ENCODE results near the gene RNASE13.

Gene RNASE13

DNA sequence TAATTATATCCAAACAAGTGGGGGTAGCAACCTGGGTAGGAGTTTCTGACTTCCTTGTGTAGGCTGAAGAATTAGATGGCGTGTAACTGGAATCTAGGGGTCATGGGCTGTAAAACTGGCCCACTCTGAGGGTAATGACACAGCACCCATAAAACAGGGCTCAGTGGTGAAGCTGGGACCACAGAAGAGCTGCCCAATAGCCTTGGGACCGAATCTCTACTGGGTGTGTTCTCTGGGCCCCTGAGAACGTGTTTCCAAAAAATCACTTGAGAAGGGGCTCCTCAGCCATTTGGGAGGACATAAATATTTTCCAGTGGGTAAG is 26.7 kb upstream of the RNASE13 start:
- Histone ChIP-seq H3K9ac (ENCODE audit: low read depth, low read length) (no peak overlapping the region), H3K36me3 (ENCODE audit: control insufficient read depth, insufficient read depth, low read length) (no peaks in the 10 kb centered on the region), H3K27ac (ENCODE audit: low read depth, low read length) (no peak overlapping the region), H3K27me3 (ENCODE audit: control insufficient read depth, insufficient read depth, low read length) (no peaks in the 10 kb centered on the region; the same call in 1 of the 2 replicates), H3K9me3 (ENCODE audit: control insufficient read depth, insufficient read depth, low read length) (no peaks in the 10 kb centered on the region), H3K4me1 (ENCODE audit: control insufficient read depth, insufficient read depth, low read length) (peaks cover 9% of the 10 kb centered on the region), H3K4me3 (ENCODE audit: low read depth, low read length) (no peak overlapping the region)

DNA sequence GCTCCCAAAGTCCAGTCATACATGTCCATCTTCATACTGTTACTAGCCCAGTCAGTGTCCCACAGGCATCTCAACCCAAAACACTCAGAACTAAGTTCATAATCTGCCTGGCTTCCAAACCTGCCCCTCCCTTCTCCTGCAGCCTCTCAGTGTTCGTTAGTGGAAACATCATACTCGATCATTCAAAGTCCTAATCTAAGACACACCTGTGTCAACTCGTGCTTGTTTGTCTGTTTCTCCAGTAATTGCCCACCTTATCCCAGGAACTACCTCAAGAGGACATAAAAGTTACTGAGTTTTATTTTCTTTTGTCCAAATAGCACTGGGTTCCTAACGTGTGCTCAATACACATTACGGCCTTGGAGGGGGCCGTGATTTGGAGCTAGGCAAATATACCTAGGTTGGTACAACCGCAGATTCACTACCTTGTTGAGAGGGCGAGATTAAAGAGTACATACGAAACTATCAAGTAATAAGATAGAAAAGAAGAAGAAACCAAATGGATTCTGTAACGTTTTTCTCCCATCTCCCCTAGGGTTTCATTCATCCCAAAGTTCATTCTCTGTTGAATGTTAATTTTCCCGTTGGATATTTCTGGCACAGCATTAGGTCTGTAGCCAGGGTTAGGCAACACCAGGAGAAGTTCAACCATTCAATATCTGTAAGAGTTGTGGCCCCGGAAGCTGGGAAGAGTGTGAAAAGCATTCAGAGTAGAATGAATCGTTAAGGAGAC is 26.2 kb upstream of the RNASE13 start:
- H3K4me3 ChIP-seq (ENCODE audit: low read depth, low read length), result no peak overlapping the region
- peaks cover 12% of the 10 kb centered on the region for H3K4me1 ChIP-seq (ENCODE audit: control insufficient read depth, insufficient read depth, low read length)
- no peaks in the 10 kb centered on the region for H3K36me3 ChIP-seq (ENCODE audit: control insufficient read depth, insufficient read depth, low read length)

DNA sequence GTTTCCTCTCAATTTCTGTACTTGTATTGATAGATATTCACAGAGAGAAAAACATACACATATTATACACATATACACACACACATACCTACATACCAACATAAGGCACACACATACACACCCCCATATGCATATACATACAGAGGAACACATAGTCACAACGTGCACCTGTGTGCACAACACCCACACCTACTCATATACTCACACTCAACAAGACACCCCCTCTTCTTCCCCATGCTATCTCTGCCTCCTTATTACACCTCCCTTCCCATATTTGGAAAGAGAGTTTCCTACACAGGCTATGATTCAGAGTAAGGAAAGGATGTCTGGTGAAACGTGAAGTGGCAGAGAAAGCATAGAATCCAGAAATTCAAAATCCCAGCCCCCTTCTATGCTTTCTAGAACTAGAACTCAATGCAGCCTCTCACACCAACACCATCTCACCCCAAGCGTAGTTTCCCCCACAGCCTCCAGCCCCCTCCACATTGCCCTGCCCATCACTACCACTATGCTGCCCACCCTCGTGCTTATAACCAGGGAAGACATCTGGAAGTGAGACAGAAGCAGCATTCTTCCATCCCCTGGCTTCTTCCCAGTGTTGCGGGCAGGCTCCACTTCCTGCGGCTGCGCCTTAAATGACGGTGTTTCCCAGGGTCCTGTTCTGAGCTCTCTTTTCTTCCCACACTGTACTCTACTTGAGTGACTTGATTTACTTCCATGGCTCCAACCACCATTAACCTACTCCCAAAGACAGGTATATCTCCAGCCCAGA is 25.4 kb upstream of the RNASE13 start:
- Histone ChIP-seq H3K9ac (ENCODE audit: low read depth, low read length) (no peak overlapping the region), H3K4me1 (ENCODE audit: control insufficient read depth, insufficient read depth, low read length) (peaks cover 18% of the 10 kb centered on the region)

More for the DNA sequence above, 26.2 kb upstream of the RNASE13 start:
- H3K27me3 ChIP-seq (ENCODE audit: control insufficient read depth, insufficient read depth, low read length), result no peaks in the 10 kb centered on the region; the same call in 1 of the 2 replicates
- no peak overlapping the region for H3K9ac ChIP-seq (ENCODE audit: low read depth, low read length)
- H3K27ac ChIP-seq (ENCODE audit: low read depth, low read length), result no peak overlapping the region
- no peaks in the 10 kb centered on the region for H3K9me3 ChIP-seq (ENCODE audit: control insufficient read depth, insufficient read depth, low read length)

DNA sequence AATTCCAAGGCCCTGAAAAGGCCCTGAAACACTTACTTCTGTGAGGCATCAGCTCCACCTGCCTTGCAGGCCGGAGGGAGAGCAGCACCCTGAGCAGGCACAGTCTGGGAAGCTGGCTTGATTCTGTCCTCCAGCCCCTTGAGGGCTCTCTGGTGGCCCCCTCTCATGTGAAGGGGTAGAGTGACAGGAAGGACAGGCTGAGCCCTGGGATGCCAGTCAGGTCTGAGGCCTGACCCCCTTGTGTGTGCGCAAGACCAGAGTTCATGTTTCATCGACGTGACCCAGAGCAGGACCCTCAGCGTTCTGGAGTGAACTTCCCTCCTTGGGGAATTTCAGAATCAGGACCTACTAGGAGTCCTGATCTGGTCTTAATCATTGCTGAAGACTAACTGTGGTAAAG is 24.3 kb upstream of the RNASE13 start:
- no peak overlapping the region for H3K27ac ChIP-seq (ENCODE audit: low read depth, low read length)
- peaks cover 17% of the 10 kb centered on the region for H3K4me1 ChIP-seq (ENCODE audit: control insufficient read depth, insufficient read depth, low read length)
- no peak overlapping the region for H3K9ac ChIP-seq (ENCODE audit: low read depth, low read length)

More for the DNA sequence above, 25.4 kb upstream of the RNASE13 start:
- Histone ChIP-seq H3K4me3 (ENCODE audit: low read depth, low read length) (no peak overlapping the region), H3K27ac (ENCODE audit: low read depth, low read length) (no peak overlapping the region), H3K36me3 (ENCODE audit: control insufficient read depth, insufficient read depth, low read length) (no peaks in the 10 kb centered on the region), H3K27me3 (ENCODE audit: control insufficient read depth, insufficient read depth, low read length) (no peaks in the 10 kb centered on the region; the same call in 1 of the 2 replicates), H3K9me3 (ENCODE audit: control insufficient read depth, insufficient read depth, low read length) (no peaks in the 10 kb centered on the region)

DNA sequence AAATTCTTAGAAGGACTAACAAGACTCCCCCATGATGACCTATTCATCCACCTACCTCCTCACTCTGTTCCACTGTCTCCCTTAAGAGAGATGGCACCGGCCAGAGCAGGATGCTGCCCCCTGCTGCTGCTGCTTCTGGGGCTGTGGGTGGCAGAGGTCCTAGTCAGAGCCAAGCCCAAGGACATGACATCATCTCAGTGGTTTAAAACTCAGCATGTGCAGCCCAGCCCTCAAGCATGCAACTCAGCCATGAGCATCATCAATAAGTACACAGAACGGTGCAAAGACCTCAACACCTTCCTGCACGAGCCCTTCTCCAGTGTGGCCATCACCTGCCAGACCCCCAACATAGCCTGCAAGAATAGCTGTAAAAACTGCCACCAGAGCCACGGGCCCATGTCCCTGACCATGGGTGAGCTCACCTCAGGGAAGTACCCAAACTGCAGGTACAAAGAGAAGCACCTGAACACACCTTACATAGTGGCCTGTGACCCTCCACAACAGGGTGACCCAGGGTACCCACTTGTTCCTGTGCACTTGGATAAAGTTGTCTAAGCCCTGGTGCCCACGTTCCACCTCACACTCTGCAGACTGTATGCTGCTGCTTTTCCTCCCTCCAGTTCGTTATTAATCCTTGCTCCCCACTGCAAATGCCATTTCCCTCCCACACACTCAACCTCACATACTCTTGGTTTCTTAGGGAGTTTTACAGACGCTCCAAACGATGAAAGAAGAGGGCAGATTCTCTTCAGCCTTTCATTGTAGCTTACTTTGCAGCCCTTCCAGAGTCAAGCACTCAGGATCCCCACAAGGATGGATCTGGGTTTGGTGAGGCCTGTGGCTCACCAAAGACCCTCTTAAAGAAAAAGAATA is 23.4 kb upstream of the RNASE13 start, which contains the start of gene RNASE8:
RNASE8 (plus strand) TSS at position 20 of the 873 bp plus-strand sequence; CDS start at position 91, 71 bp downstream.
- Histone ChIP-seq H3K9me3 (ENCODE audit: control insufficient read depth, insufficient read depth, low read length) (no peaks in the 10 kb centered on the region), H3K27ac (ENCODE audit: low read depth, low read length) (no peak within 1 kb of the TSS), H3K4me3 (ENCODE audit: low read depth, low read length) (no peak within 1 kb of the TSS), H3K9ac (ENCODE audit: low read depth, low read length) (no peak within 1 kb of the TSS), H3K27me3 (ENCODE audit: control insufficient read depth, insufficient read depth, low read length) (no peaks in the 10 kb centered on the region; the same call in 1 of the 2 replicates), H3K36me3 (ENCODE audit: control insufficient read depth, insufficient read depth, low read length) (no peaks in the 10 kb centered on the region), H3K4me1 (ENCODE audit: control insufficient read depth, insufficient read depth, low read length) (peaks cover 9% of the 10 kb centered on the region)

More for the DNA sequence above, 24.3 kb upstream of the RNASE13 start:
- Histone ChIP-seq H3K36me3 (ENCODE audit: control insufficient read depth, insufficient read depth, low read length) (no peaks in the 10 kb centered on the region), H3K9me3 (ENCODE audit: control insufficient read depth, insufficient read depth, low read length) (no peaks in the 10 kb centered on the region), H3K27me3 (ENCODE audit: control insufficient read depth, insufficient read depth, low read length) (no peaks in the 10 kb centered on the region; the same call in 1 of the 2 replicates), H3K4me3 (ENCODE audit: low read depth, low read length) (no peak overlapping the region)

DNA sequence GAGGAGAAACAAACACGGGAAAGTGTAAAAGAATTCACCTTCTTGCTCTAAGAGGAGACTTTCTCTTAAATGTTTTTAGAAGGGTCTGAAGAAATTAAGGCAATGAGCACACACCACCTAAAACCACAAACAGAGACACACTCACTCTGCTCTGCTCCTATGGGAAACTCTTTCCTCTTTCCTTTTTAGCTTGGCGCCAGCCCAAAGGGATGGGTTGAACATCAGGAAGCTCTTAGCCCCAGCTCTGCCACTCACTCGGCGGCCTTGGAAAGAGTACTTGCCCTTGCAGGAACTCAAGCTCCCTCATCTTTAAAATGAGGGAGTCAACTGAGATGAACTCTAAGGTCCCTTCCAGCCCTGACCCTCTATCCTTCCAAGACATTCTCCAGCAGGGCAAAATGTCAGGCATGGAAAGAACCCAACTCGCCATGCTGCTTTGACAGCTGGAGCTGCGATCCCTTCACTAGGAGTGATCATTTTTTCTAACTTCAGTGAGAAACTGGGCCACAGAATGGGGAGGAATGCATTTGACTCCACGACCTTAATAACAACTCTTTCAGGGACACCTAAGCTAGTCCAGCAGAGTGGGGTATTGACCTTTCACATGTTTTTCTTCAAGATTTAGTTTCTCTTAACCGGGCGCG is 22.0 kb upstream of the RNASE13 start:
- peaks cover 9% of the 10 kb centered on the region for H3K4me1 ChIP-seq (ENCODE audit: control insufficient read depth, insufficient read depth, low read length)
- no peak overlapping the region for H3K27ac ChIP-seq (ENCODE audit: low read depth, low read length)
- no peak overlapping the region for H3K9ac ChIP-seq (ENCODE audit: low read depth, low read length)
- no peaks in the 10 kb centered on the region for H3K36me3 ChIP-seq (ENCODE audit: control insufficient read depth, insufficient read depth, low read length)
- H3K4me3 ChIP-seq (ENCODE audit: low read depth, low read length), result no peak overlapping the region
- H3K27me3 ChIP-seq (ENCODE audit: control insufficient read depth, insufficient read depth, low read length), result no peaks in the 10 kb centered on the region; the same call in 1 of the 2 replicates
- no peaks in the 10 kb centered on the region for H3K9me3 ChIP-seq (ENCODE audit: control insufficient read depth, insufficient read depth, low read length)

DNA sequence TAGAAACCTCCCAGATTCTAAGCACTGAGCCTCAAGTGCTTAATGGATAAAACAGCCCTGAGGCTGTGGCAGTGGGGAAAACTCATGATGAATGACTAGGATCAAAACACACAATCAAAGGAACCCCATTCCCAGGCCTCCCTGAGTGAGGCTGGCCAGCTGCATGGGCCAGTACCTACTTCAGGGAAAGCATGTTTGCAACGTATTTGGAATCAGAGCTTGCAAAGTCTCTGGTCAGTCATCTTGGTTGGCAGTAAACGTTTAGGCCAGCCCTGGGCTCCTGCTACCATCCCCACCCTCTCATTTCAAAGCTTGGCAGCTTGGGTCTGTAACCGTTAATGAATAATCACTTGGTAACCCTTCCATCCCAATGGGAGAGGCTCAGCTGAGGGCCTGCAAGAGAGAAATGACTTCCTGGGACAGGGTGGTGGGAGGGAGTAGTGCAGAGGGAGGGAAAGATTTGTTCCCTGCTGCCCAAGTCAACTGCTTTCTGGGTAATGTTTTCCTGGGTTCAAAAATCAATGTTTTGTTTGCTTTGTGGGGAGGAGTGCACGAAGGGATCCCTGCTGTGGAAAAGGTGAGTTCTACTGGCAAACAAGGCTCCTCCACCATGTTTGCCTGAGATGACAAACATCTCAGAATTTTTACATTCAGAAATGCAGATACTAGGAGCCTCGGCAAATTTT is 21.0 kb upstream of the RNASE13 start:
- H3K9me3 ChIP-seq (ENCODE audit: control insufficient read depth, insufficient read depth, low read length), result no peaks in the 10 kb centered on the region
- peaks cover 9% of the 10 kb centered on the region for H3K4me1 ChIP-seq (ENCODE audit: control insufficient read depth, insufficient read depth, low read length)
- no peaks in the 10 kb centered on the region for H3K36me3 ChIP-seq (ENCODE audit: control insufficient read depth, insufficient read depth, low read length)
- no peak overlapping the region for H3K4me3 ChIP-seq (ENCODE audit: low read depth, low read length)
- H3K27ac ChIP-seq (ENCODE audit: low read depth, low read length), result no peak overlapping the region
- no peak overlapping the region for H3K9ac ChIP-seq (ENCODE audit: low read depth, low read length)
- H3K27me3 ChIP-seq (ENCODE audit: control insufficient read depth, insufficient read depth, low read length), result no peaks in the 10 kb centered on the region; the same call in 1 of the 2 replicates

DNA sequence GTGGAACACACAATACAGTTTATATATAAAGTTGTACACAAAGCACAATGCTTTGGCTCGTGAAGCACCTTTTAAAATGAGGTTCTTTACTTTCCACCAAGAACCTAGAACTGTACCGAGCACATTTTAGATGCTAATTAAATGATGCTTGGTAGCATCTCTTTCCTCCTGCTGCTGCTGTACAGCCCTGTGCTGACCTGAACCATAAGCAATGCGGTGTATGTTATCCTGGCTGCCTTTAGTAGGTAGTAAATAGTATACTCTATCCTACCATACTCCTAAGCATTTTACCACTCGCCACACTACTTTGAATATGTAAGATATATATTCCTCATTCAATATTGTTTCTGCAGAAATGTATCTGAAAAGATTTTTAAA is 20.1 kb upstream of the RNASE13 start:
- Histone ChIP-seq H3K9me3 (ENCODE audit: control insufficient read depth, insufficient read depth, low read length) (no peaks in the 10 kb centered on the region), H3K9ac (ENCODE audit: low read depth, low read length) (no peak overlapping the region), H3K27me3 (ENCODE audit: control insufficient read depth, insufficient read depth, low read length) (no peaks in the 10 kb centered on the region; the same call in 1 of the 2 replicates), H3K36me3 (ENCODE audit: control insufficient read depth, insufficient read depth, low read length) (no peaks in the 10 kb centered on the region), H3K27ac (ENCODE audit: low read depth, low read length) (no peak overlapping the region), H3K4me1 (ENCODE audit: control insufficient read depth, insufficient read depth, low read length) (peaks cover 9% of the 10 kb centered on the region), H3K4me3 (ENCODE audit: low read depth, low read length) (no peak overlapping the region)

DNA sequence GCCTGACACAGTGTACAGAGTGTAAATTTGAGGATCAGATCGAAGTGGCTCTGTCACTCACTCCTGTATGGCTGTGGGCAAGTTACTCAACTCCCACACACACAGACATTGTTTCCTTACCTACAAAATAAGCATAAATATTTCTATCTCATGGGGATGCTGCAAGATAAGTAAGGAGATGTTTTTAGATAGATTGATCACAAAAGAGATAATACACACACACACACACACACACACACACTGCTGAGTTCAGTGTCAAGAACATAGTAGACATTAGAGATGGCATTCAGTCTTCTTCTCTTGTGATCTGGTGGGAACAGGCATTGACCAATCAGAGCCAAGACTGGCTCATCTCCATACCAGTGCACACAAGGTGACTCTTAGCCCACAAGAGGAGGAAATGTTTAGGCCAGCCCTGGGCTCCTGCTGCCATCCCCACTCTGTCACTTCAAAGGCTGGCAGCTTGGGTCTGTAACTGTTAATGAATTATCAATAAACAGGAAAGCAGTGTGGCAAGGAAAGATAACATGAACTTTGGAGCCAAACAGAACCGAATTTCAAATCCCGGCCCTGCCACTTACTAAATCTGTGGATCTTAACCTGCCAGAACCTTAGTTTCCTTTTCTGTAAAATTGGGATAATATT is 19.6 kb upstream of the RNASE13 start:
- H3K9ac ChIP-seq (ENCODE audit: low read depth, low read length), result no peak overlapping the region
- H3K9me3 ChIP-seq (ENCODE audit: control insufficient read depth, insufficient read depth, low read length), result no peaks in the 10 kb centered on the region
- H3K36me3 ChIP-seq (ENCODE audit: control insufficient read depth, insufficient read depth, low read length), result no peaks in the 10 kb centered on the region
- H3K4me3 ChIP-seq (ENCODE audit: low read depth, low read length), result no peak overlapping the region
- H3K27me3 ChIP-seq (ENCODE audit: control insufficient read depth, insufficient read depth, low read length), result no peaks in the 10 kb centered on the region; the same call in 1 of the 2 replicates
- no peak overlapping the region for H3K27ac ChIP-seq (ENCODE audit: low read depth, low read length)
- H3K4me1 ChIP-seq (ENCODE audit: control insufficient read depth, insufficient read depth, low read length), result peaks cover 9% of the 10 kb centered on the region
